Body of pancreas (tissue), 4 donors: ENCODE measurements around the gene LRIG1.

ENCODE experiments used
- CTCF ChIP-seq, 7 experiments: fragments of 450-650 bp in 4 of 7; fragments of 200-600 bp in 3 of 7; sonication (generic) in 3 of 7; IDR thresholded peaks; one replicate each; pipeline ENCODE4 v1.5.1; 2016 to 2019; ENCODE audit warnings: antibody characterized with exemption in 7 of 7
- POLR2A ChIP-seq, 3 donors: fragments of 450-650 bp; IDR thresholded peaks; one replicate each; pipeline ENCODE4 v1.6.1; 2016; ENCODE audit warnings: antibody characterized with exemption in 3 of 3, mild to moderate bottlenecking in 2 of 3

DNA sequence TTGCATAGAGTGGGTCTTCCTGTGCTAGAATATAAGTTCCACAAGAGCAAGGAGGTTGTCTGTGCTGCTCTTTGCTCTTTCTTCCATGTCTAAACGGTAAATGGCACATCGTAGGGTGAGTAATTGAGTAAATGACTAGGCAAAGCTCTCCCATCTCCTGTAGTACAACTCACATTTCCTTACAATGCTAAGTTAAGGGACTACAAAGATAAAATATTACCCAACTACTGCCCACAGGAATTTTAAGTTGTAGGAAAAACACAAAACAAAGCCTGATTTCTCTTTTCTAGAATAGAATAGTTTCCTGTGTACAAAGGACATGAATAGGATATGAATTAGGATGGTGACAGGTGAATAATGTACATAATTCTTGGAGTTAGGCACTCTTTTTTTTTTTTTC, 19.9 kb upstream of the LRIG1 start:
- TF ChIP-seq CTCF (IDR thresholded peaks at IDR 0.05) (no peak), POLR2A (IDR thresholded peaks at IDR 0.05) (no peak)
